Activated CD4-positive, alpha-beta T cell treated with anti-CD3 and anti-CD28 coated beads, Interleukin-2, amount 10 ng/mL, durations not matched to agents 24 days and 14 days (primary cell): ENCODE data around the gene NECTIN1. TPM values are rescaled to one million over a fixed set of nuclear protein-coding genes. Genes with fewer than 3 reads are reported as not detected.

Source experiments
- DNase-seq: peaks from one replicate; pipeline ENCODE4 v3.0.0; 2022
- H3K27ac Mint-ChIP-seq: one replicate; pipeline ENCODE4 v1.8.0; 2022; ENCODE audit warnings: mild to moderate bottlenecking, mixed read lengths
- H3K27me3 Mint-ChIP-seq: one replicate; pipeline ENCODE4 v1.8.0; 2022; ENCODE audit warnings: mixed read lengths
- H3K36me3 Mint-ChIP-seq: one replicate; pipeline ENCODE4 v1.8.0; 2022; ENCODE audit warnings: low read depth, mild to moderate bottlenecking, mixed read lengths
- H3K4me1 Mint-ChIP-seq: one replicate; pipeline ENCODE4 v1.8.0; 2021; ENCODE audit warnings: mixed read lengths
- H3K4me3 Mint-ChIP-seq: one replicate; pipeline ENCODE4 v1.8.0; 2022; ENCODE audit warnings: mild to moderate bottlenecking, moderate library complexity, mixed read lengths
- H3K9me3 Mint-ChIP-seq: one replicate; pipeline ENCODE4 v1.8.0; 2021; ENCODE audit warnings: mixed read lengths
- intact Hi-C: fragments of 100-400 bp; cut with micrococcal nuclease; formaldehyde crosslinking; loops from one replicate; pipeline ENCODE4 v1.15.1; 2023
- total RNA-seq: library from RNA; stranded (reverse); gene quantifications from 2 replicates; pipeline ENCODE4 v1.2.3, GENCODE V29; 2022

Gene NECTIN1
- total RNA-seq, 1 donor from 2014 or later, result 3.1 TPM

DNA sequence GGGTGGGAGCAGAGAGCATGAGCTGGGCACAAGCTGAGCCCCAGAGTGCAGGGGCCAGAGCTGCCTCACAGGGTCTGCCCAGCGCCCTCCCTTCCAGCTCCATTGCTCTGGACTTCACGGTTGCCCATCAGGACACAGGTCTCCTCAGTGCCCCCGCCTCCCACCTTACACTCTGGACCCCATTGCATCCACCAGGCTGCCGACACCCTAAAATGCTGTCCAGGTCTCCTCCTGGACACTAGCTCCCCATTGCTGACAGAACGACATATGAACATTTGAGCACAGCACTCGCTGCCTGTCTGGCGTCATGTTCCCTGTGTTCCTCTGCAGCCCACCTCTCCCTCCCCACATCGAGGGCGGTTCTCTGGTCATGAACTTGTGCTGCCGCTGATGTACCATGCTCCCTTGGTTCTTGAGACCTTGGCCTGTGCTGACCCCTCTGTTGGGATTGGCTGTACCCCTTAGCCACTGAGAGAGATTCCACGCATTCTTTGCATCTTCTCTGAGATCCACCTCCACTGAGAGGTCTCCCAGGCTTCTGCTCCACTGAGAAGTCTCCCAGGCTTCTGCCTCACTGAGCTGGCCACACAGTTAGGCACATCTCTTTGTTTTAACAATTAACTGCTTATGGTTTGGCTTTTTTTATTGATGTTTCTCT lies 34.2 kb upstream of the NECTIN1 start:
- Mint-ChIP-seq H3K36me3 (no peaks in the 10 kb centered on the region), H3K9me3 (no peaks in the 10 kb centered on the region), H3K27me3 (peaks cover 2% of the 10 kb centered on the region), H3K27ac (no peak overlapping the region), H3K4me3 (no peak overlapping the region), H3K4me1 (no peaks in the 10 kb centered on the region)
- intact Hi-C loops, result no loop called here
- DNase-seq, result no peak

GRCh38 chr11:119759747-119760412 lies 30.9 kb upstream of the NECTIN1 start:
- Mint-ChIP-seq H3K9me3 (no peaks in the 10 kb centered on the region), H3K27me3 (no peaks in the 10 kb centered on the region), H3K27ac (no peak overlapping the region), H3K4me3 (no peak overlapping the region), H3K4me1 (no peaks in the 10 kb centered on the region), H3K36me3 (no peaks in the 10 kb centered on the region)
- intact Hi-C loops, result no loop called here
- no peak for DNase-seq

DNA sequence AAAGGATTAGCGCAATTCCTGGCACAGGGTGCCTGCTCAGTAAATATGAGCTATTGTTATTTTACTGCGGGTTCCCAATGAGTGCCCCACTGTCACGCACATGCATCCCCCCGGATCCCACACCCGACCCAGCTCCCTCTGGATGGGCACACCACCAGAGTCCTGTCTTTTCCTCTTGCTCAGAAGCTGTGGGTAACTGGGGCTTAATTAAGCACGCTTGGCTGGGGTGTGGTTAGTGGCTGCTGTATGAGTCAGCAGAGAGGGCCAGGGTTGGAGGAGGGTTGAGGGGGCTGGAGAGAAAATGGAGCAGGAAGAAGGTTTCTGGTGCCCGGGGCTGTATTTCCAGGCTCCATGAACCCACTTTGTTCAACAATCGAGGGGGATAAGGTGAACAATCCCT lies 30.3 kb upstream of the NECTIN1 start:
- H3K27me3 Mint-ChIP-seq, result no peaks in the 10 kb centered on the region
- no peaks in the 10 kb centered on the region for H3K36me3 Mint-ChIP-seq
- no peaks in the 10 kb centered on the region for H3K4me1 Mint-ChIP-seq
- no peak overlapping the region for H3K27ac Mint-ChIP-seq
- intact Hi-C loops, result no loop called here
- no peaks in the 10 kb centered on the region for H3K9me3 Mint-ChIP-seq
- H3K4me3 Mint-ChIP-seq, result no peak overlapping the region
- DNase-seq, result no peak

DNA sequence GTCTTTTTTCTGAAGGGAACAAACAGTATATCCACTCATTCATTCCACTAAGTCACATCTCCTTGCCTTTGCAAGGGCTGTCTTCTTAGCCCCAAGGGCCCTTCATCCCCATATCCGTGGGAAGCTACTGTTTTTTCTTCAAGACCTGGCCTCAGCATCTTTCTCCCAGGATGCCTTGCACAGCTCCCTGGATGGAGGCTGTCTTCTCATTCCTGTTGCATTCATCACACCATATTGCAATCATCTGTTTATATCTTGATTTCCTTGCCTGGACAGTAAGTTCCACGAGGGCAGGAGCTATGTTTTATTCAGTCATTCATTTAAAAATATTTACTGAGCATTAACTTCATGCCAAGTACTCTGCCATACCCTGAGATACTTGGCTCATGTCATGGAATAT lies 29.3 kb upstream of the NECTIN1 start:
- no peaks in the 10 kb centered on the region for H3K9me3 Mint-ChIP-seq
- no peak for DNase-seq
- H3K27ac Mint-ChIP-seq, result no peak overlapping the region
- no peaks in the 10 kb centered on the region for H3K27me3 Mint-ChIP-seq
- no peaks in the 10 kb centered on the region for H3K4me1 Mint-ChIP-seq
- no peak overlapping the region for H3K4me3 Mint-ChIP-seq
- intact Hi-C loops, result no loop called here
- no peaks in the 10 kb centered on the region for H3K36me3 Mint-ChIP-seq

DNA sequence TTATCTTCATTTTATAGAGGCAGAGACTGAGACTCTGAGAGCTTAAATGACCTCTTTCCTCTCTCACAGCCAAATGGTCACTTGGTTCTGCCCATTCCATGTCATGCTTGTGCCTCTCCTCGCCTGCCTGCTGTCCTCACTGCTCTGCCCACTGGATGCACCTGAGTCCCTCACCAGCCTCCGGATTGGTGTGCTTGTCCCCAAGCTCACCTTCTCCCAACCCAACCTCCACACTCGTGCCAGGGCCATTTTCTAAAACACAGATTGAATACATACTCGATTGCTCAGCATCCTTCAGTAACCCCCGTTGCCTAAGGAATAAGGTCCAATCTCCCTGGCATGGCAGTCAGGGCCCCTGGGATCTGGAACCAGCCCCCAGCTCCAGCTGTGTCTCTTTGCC lies 28.4 kb upstream of the NECTIN1 start:
- Mint-ChIP-seq H3K9me3 (no peaks in the 10 kb centered on the region), H3K36me3 (no peaks in the 10 kb centered on the region), H3K4me1 (no peaks in the 10 kb centered on the region), H3K4me3 (no peak overlapping the region), H3K27me3 (peaks cover 2% of the 10 kb centered on the region), H3K27ac (no peak overlapping the region)
- DNase-seq, result no peak
- intact Hi-C loops, result no loop called here

DNA sequence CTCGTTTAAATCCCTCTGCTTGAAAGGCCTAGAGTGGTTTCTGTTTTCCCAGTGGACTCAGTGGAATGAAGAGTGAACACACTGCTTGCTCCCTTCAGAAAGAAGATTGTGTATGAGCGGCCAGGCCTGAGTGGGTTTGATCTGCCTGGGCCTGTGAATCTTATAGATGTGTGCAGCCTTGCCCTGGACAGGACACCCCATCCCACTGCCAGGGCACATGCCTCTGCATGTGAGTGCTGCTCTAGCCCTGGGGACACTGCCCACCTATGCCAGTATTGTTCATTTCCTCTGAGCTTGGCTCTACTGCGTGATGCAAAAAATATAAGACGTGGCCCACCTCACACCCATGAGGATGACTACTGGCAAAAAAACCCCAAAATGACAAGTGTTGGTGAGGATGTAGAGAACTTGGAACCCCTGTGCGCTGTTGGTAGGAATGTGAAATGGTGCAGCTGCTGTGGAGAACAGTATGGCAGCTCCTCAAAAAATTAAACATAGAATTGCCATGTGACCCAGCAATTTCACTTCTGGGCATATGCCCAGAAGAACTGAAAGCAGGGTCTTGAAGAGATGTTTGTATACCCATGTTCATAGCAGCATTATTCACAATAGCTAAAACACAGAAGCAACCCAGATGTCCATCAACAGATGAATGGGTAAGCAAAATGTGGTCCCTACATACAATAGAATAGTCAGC lies 27.3 kb upstream of the NECTIN1 start:
- Mint-ChIP-seq H3K9me3 (no peaks in the 10 kb centered on the region), H3K4me3 (no peak overlapping the region), H3K27ac (no peak overlapping the region), H3K4me1 (no peaks in the 10 kb centered on the region), H3K27me3 (peaks cover 7% of the 10 kb centered on the region), H3K36me3 (no peaks in the 10 kb centered on the region)
- DNase-seq, result no peak
- intact Hi-C loops, result no loop called here

DNA sequence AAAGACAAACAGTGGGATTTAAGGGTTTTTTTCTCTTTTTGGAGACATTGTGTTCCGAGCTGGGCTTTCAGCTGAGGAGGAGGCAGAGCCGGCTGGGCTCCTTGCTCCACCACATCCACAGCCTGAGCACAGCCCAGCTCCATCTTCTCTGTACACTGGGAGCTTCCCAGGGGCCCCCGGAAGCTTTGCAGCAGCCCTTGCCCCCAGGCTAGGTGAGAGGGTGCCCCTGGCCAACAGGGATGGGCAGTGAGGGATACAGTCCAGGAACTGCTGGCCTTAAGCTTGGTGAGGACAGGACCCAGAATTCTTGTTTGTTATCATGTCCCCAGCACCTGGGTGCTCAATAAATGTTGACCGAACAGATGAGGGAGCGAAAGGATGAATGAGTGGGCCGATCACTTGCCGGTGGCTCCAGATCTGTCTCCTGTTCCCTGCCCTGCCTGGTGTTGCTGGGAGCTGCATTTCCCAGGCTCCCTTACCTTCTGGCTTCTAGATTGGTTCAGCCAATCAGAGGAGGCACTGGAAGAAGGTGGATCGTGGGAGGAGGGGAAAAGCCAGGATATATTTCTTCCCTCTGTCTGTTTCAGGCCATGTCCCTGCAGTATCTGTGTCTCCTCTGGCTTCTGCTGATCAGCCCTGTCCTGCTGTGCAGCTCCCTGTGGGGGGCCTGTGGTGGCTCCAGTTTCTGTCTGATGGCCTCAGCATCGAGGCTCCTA lies 26.5 kb upstream of the NECTIN1 start:
- peaks cover 7% of the 10 kb centered on the region for H3K27me3 Mint-ChIP-seq
- intact Hi-C loops, result no loop called here
- H3K4me3 Mint-ChIP-seq, result no peak overlapping the region
- no peak for DNase-seq
- no peaks in the 10 kb centered on the region for H3K9me3 Mint-ChIP-seq
- H3K4me1 Mint-ChIP-seq, result no peaks in the 10 kb centered on the region
- no peak overlapping the region for H3K27ac Mint-ChIP-seq
- no peaks in the 10 kb centered on the region for H3K36me3 Mint-ChIP-seq

- no peak overlapping the region for H3K27ac Mint-ChIP-seq
- no peaks in the 10 kb centered on the region for H3K36me3 Mint-ChIP-seq
- H3K4me1 Mint-ChIP-seq, result no peaks in the 10 kb centered on the region
- intact Hi-C loops, result no loop called here
- H3K27me3 Mint-ChIP-seq, result peaks cover 7% of the 10 kb centered on the region
- no peak for DNase-seq
- no peak overlapping the region for H3K4me3 Mint-ChIP-seq
- H3K9me3 Mint-ChIP-seq, result no peaks in the 10 kb centered on the region
Observed at GRCh38 chr11:119754656-119755355, 25.8 kb upstream of the NECTIN1 start.

DNA sequence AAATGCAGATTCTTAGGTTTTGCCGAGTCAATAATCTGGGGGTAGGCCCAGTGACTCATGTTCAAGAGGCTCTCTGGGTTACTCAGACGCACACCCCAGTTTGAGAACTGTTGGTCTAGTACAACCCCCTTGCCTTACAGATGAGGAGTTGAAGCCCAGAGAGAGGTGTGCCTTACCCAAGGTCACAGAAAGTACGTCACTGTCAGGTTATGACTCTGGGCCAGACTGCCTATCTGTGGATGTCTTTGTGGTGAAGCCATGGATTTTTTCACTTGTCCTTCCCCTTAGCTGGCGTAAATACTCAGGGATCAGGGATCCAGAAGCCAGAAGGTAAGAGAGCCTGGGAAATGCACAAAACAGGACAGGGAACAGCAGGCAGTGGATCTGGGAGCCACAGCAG lies 25.2 kb upstream of the NECTIN1 start:
- no peaks in the 10 kb centered on the region for H3K4me1 Mint-ChIP-seq
- H3K36me3 Mint-ChIP-seq, result no peaks in the 10 kb centered on the region
- no peak overlapping the region for H3K4me3 Mint-ChIP-seq
- no peak overlapping the region for H3K27ac Mint-ChIP-seq
- H3K9me3 Mint-ChIP-seq, result no peaks in the 10 kb centered on the region
- intact Hi-C loops, result no loop called here
- H3K27me3 Mint-ChIP-seq, result peaks cover 7% of the 10 kb centered on the region
- no peak for DNase-seq

GRCh38 chr11:119752946-119753345 lies 23.9 kb upstream of the NECTIN1 start:
- Mint-ChIP-seq H3K27me3 (peaks cover 7% of the 10 kb centered on the region), H3K36me3 (no peaks in the 10 kb centered on the region), H3K27ac (no peak overlapping the region), H3K4me3 (no peak overlapping the region), H3K4me1 (no peaks in the 10 kb centered on the region), H3K9me3 (no peaks in the 10 kb centered on the region)
- intact Hi-C loops, result no loop called here
- DNase-seq, result no peak

- intact Hi-C loops, result no loop called here
- no peak for DNase-seq
- no peak overlapping the region for H3K27ac Mint-ChIP-seq
- H3K4me3 Mint-ChIP-seq, result no peak overlapping the region
- peaks cover 7% of the 10 kb centered on the region for H3K27me3 Mint-ChIP-seq
- H3K9me3 Mint-ChIP-seq, result no peaks in the 10 kb centered on the region
- no peaks in the 10 kb centered on the region for H3K4me1 Mint-ChIP-seq
- no peaks in the 10 kb centered on the region for H3K36me3 Mint-ChIP-seq
Observed at GRCh38 chr11:119752345-119752871, 23.4 kb upstream of the NECTIN1 start.

DNA sequence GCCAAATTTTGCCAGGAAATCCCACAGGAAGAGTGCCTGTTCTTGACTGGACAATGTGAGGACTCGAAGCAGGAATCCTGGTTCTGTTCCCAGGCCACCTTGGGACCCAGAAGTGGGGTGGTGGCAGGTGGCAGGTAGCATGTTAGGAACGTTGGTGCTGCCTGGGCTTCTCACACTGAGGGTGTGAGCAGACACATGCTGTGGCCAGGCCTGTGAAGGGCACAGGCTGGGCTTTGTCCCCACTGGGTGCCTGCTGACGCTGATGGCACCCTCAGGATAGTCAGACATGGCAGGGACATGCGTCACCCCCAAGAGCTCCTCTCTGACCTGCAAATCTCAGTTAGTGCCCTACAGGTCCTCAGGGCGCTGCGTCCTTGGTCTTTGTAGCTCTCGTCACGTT lies 21.1 kb upstream of the NECTIN1 start:
- Mint-ChIP-seq H3K4me1 (no peaks in the 10 kb centered on the region), H3K27ac (no peak overlapping the region), H3K4me3 (no peak overlapping the region), H3K36me3 (no peaks in the 10 kb centered on the region), H3K27me3 (peaks cover 9% of the 10 kb centered on the region), H3K9me3 (no peaks in the 10 kb centered on the region)
- DNase-seq, result no peak
- intact Hi-C loops, result no loop called here

- no peaks in the 10 kb centered on the region for H3K4me1 Mint-ChIP-seq
- DNase-seq, result no peak
- H3K27me3 Mint-ChIP-seq, result peaks cover 19% of the 10 kb centered on the region
- intact Hi-C loops, result no loop called here
- no peak overlapping the region for H3K27ac Mint-ChIP-seq
- H3K36me3 Mint-ChIP-seq, result no peaks in the 10 kb centered on the region
- H3K9me3 Mint-ChIP-seq, result no peaks in the 10 kb centered on the region
- H3K4me3 Mint-ChIP-seq, result no peak overlapping the region
Observed at GRCh38 chr11:119749006-119749565, 20.1 kb upstream of the NECTIN1 start.
